HG03280 (cell line): Measurements from ENCODE around the gene C1S.
"Not testable (repeated sequence)": the region's sequence is repeated elsewhere in the genome, so short reads cannot be mapped to it uniquely, and the experiment has no call there.

Experiments used
- ATAC-seq: cut with Tn5 transposase; IDR thresholded peaks from one replicate; pipeline ENCODE4 v1.9.1; 2021; ENCODE audit warnings: mild to moderate bottlenecking, moderate library complexity; ENCODE audit not compliant: unreplicated experiment

The C1S gene

DNA sequence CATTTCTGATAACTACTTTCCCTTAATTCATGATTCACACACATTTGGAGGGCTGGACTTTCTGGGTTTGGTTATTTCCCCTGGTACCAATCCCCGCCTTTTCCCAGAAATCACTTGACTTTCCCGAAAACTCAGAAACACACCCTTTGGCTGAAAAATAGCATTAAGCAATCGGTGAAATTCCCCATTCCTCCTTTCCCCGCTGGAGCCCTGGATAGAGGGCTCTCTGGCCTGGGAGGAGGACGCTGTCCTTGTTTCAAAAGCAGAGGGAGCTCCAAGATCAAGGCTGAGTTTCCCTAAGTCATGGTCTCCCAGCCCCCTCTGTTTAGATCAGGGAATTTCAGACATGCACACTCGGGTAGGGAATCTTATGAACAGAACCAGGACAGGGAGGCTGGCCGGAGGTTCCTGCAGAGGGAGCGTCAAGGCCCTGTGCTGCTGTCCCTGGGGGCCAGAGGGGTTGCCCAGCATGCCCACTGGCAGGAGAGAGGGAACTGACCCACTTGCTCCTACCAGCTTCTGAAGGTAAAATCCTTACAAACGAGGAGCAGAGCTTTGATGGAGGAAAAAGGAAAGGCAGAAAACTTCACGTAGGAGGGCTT lies at the start of gene C1S:
TSS of gene C1S (plus strand) at position 366 of the 602 bp plus-strand sequence. CDS start 1,195 bp downstream, outside the sequence.
- no peak for ATAC-seq

DNA sequence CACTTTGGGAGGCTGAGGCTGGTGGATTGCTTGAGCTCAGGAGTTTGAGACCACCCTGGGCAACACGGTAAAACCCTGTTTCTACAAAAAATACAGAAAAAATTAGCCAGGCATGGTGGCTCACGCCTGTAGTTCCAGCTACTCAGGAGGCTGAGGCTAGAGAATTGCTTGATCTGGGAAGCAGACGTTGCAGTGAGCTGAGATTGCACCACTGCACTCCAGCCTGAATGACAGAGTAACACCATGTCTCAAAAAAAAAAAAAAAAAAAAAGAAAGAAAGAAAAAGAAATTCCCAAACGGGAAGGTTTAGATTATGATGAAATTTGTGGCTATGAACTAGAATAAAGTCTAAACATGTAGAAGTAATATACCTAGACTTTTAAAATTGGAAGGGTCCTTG lies 49.1 kb upstream of the C1S start:
- not testable (repeated sequence) for ATAC-seq

GRCh38 chr12:7012024-7012607 lies 48.4 kb upstream of the C1S start:
- no peak for ATAC-seq

- ATAC-seq = no peak
Measured at GRCh38 chr12:7013101-7013500, 47.4 kb upstream of the C1S start.

GRCh38 chr12:7015555-7016370 lies 44.8 kb upstream of the C1S start:
- ATAC-seq = no peak

DNA sequence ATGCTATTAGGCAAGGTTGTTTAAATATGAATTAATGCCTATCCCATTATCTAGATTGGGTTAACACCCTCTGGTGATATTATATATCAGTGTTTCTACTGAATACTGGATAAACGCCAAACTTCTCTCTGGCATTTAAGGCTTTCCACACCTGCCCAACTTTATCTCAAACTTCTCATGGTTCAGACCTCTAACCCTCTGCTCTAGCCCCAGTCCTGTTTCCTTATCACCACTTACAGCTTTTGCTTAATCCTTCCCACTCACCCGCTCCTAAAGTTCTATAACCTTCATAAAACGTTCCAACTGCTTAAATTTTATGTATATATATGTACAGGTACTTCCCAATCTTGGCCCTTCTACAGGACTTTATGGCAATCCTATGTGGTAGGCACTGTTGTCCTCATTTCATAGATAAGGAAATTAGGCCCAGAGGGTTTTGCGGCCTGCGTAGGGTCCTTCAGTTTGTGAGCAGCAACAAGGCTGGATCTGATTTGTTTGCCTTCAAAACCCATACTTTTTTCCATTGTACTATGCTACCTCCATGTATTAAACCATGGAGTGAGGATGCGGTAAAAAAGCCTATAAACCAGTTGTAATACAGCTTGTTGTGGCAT lies 43.5 kb upstream of the C1S start:
- no peak for ATAC-seq

DNA sequence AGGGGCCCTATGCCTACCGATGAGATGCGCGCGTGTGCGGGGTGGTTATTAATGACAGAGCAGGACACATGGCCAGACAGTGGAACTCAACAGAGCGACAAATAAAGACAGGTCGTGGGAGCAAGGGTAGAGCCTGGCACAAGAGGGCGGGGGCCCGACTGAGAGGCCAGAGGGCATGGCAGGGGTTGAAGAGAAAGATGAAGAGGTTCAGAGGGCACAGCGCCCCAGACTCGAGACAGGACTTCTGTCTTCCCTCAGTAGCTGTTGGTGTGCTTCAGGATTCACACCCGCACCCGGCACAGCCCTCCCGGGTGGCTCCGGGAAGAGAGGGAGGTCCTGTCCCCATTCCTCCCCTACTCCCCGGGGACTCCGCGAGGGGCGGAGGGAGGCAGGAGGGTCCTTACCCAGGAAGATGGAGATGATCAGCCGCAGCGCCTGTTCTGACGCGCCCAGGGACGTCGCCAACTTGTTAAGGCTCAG lies 42.6 kb upstream of the C1S start:
- no peak for ATAC-seq

DNA sequence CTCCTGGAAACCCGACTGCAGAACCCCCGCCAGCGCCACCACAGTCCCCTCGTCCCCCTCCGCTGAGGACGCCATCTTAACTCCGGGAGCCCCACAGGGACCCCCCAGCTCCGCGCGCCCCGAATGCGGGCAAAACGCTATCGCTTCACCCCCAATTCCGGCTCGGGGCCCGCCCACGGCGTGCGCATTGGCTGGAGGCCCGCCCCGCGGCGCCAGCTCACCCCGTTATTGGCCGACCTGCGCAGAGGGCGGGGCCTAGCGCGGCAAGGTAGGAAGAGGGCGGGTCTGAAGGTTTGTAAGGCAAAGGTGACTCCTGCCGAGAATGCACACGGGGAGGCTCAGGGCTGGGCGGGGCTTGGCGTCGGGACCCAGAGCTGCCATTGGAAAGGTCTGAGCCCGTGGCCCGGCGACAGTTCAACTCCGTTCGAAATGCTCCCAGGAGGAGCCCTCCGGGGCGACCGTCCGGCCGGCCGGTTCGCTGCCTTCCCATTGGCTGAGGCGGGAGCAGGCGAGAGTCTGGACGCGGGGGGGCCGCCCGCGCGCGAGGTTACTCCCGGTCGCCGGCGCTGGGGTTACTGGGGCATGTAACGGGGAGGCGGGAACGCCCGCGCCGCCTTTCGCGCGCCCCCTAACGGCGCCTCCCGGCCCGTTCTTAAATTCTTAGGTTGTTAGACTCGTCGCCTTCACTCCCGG lies 42.0 kb upstream of the C1S start, which contains the start of gene LPCAT3:
TSS of gene LPCAT3 (minus strand) at position 127 of the 693 bp plus-strand sequence. CDS start at position 75, 52 bp downstream.
- ATAC-seq = peak; percentile 95

GRCh38 chr12:7019043-7019569 lies 41.4 kb upstream of the C1S start:
- no peak for ATAC-seq

DNA sequence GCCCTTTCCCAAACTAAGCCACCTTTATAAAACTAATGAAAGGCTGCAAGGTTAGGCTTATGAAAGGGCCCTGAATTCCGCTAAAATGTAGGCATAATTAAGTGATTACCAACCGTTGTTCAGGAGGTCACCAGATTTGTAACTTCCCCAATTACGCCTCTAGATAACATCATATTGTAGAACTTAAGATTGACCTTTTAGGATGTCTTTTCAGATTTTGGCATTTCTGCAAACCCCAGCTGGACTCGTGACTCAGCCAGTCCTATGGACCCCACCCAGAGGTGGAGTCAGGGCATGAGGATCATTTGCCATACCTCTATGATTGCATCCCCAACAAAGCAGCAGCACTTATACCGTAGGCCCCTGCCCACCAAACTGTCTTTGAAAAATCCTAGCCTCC lies 38.6 kb upstream of the C1S start:
- no peak for ATAC-seq

- ATAC-seq = no peak
Measured at GRCh38 chr12:7023114-7023513, 37.4 kb upstream of the C1S start.

DNA sequence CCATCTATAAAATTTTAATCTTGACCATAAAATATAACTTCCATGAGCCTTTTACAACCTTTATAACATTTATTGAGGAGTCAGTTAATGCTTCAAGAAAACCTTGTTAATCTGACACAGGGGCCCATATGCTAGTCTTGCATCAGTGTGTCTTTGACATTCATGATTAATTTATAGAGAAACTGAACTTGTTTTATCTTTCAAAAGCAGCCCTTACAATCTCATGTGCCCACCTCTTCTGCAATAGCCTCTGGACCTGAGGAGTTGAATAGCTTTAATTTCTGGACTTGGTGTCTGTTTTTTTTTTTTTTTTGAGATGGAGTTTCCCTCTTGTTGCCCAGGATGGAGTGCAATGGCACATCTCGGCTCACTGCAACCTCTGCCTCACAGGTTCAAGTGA lies 33.7 kb upstream of the C1S start:
- ATAC-seq = no peak

- ATAC-seq = no peak
Measured at GRCh38 chr12:7031306-7031705, 29.2 kb upstream of the C1S start.

GRCh38 chr12:7032990-7033389 lies 27.5 kb upstream of the C1S start:
- no peak for ATAC-seq

DNA sequence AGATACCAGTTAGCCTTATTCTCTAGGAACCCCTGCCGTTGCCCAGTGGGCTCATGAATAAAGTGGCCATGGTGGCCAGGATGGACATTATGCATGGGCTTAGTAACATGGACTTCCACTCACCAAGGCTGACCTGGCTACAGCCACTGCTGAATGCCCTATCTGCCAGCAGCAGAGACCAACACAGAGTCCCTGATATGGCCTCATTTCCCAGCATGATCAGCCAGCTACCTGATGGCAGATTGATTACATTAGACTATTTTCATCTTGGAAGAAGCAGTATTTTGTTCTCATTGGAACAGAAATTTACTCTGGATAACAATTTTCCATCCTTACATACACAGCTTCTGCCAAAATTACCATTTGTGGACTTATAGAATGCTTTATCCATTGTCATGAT lies 26.1 kb upstream of the C1S start:
- ATAC-seq = no peak

DNA sequence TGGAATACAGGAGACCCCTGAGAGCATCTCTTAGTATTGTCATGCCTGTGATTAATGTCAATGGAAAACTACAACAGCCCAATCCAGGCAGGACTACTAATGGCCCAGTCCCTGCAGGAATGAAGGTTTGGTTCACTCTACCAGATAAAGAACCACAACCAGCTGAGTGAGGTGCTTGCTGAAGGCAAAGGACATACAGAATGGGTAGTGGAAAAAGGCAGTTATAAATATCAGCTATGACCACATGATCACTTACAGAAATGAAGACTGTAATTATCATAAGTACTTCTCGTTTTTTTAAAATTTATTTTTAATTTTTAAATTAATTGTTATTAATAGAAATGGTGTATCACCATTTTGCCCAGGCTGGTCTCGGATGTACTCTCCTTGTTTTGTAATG lies 25.1 kb upstream of the C1S start:
- no peak for ATAC-seq

GRCh38 chr12:7037411-7037810 lies 23.1 kb upstream of the C1S start:
- not testable (repeated sequence) for ATAC-seq

- no peak for ATAC-seq
Measured at GRCh38 chr12:7038591-7038990, 21.9 kb upstream of the C1S start.

- no peak for ATAC-seq
Measured at GRCh38 chr12:7039403-7039802, 21.1 kb upstream of the C1S start.

DNA sequence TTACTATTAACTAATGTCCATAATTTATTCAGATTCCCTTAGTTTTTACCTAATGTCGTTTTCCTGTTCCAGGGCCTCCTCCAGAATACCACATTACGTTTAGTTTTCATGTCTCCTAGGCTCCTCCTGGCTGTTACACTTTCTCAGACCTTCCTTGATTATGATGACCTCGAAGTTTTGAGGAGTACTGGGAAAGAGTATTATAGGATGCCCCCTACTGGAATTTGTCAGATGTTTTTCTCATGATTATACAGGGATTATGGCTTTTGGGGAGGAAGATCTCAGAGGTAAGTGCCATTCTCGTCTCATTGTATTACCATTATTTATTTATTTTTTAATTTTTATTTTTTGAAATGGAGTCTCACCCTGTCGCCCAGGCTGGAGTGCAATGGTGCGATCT lies 17.7 kb upstream of the C1S start:
- ATAC-seq = no peak

DNA sequence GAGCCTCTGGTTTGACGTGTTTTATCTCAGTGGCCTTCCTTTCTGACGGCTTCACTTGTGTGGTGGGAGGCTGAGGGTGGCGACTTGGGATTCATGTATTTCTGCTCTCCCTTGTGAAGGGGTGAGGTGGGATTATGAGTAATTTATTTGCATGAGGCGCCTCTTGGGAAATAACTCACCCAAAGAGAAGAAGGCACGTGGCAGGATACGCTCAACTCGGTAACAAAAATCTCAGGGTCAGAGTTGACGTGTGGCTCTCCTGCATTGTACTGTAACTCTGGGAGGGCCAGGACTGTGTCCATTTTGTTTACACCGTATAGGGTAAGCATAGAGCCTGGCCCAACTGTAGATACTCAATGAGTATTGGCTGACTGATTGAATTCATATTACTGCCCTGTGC lies 14.6 kb upstream of the C1S start:
- no peak for ATAC-seq
